Left lung (tissue), 10 donors: Measurements from ENCODE around the gene PRSS21. TPM values are rescaled to one million over a fixed set of nuclear protein-coding genes. Genes with fewer than 3 reads are reported as not detected.
A peak's percentile ranks its signal among the peaks of the same experiment; 100 is the strongest.

ENCODE experiments used
- ATAC-seq: fragments of 200-7000 bp; cut with Tn5 transposase; one replicate; pipeline ENCODE4 v1.9.1; 2020; ENCODE audit warnings: moderate library complexity
- DNase-seq, 4 donors: peaks; one replicate each; pipeline ENCODE4 v3.0.0-alpha.2; 2013 to 2020
- H3K27ac ChIP-seq, 2 donors: fragments of 200-600 bp; sonication (generic) in 1 of 2; one replicate each; pipeline versions ENCODE4 v1.5.0 to v1.8.0; 2020 to 2021
- H3K27me3 ChIP-seq, 2 donors: fragments of 200-600 bp; sonication (generic) in 1 of 2; one replicate each; pipeline versions ENCODE4 v1.5.0 to v1.8.0; 2020 to 2021
- H3K36me3 ChIP-seq, 2 donors: fragments of 200-600 bp; sonication (generic) in 1 of 2; one replicate each; pipeline versions ENCODE4 v1.5.0 to v1.8.0; 2020 to 2021
- H3K4me1 ChIP-seq, 2 donors: fragments of 200-600 bp; one replicate each; pipeline ENCODE4 v1.8.0; 2021
- H3K4me3 ChIP-seq, 2 donors: fragments of 200-600 bp; sonication (generic) in 1 of 2; one replicate each; pipeline versions ENCODE4 v1.5.0 to v1.8.0; 2020 to 2021; ENCODE audit warnings: mild to moderate bottlenecking in 1 of 2
- H3K9me3 ChIP-seq, 2 donors: fragments of 200-600 bp; sonication (generic) in 1 of 2; one replicate each; pipeline versions ENCODE4 v1.5.0 to v1.8.0; 2020 to 2021
- intact Hi-C, 2 donors: fragments of 100-400 bp; cut with DNase I; formaldehyde crosslinking; loops; one replicate each; pipeline versions ENCODE4 v1.11.2 to v1.14.2; 2022
- polyA plus RNA-seq, 6 donors: library from polyadenylated mRNA; unstranded; fragments of 120-200 nt; gene quantifications; one replicate each; pipeline ENCODE4 v1.2.1, GENCODE V29; 2013; ENCODE audit not compliant: insufficient read length in 6 of 6
- total RNA-seq, 2 donors: library from RNA; stranded (reverse); fragmentation: NEBNext Ultra II Directional; extraction: Animal tissue kit (Norgen Biotek cat#: 25700); gene quantifications; one replicate each; pipeline ENCODE4 v1.2.1, GENCODE V29; 2021
- TF ChIP-seq, protein P1 (sequence below), 2 donors: fragments of 200-600 bp; sonication (generic) in 1 of 2; IDR thresholded peaks; one replicate each; pipeline versions ENCODE4 v1.5.0 to v1.8.0; 2021; ENCODE audit warnings: antibody characterized with exemption in 2 of 2
- donor health status: DM: no; HTN: yes; CAD: no.
- donor health status: DM: no; HTN: no; CAD: no.

The PRSS21 gene
- total and polyA plus RNA-seq, 8 donors = 0.25 to 2.5 (median 0.33) TPM; not detected in 2

DNA sequence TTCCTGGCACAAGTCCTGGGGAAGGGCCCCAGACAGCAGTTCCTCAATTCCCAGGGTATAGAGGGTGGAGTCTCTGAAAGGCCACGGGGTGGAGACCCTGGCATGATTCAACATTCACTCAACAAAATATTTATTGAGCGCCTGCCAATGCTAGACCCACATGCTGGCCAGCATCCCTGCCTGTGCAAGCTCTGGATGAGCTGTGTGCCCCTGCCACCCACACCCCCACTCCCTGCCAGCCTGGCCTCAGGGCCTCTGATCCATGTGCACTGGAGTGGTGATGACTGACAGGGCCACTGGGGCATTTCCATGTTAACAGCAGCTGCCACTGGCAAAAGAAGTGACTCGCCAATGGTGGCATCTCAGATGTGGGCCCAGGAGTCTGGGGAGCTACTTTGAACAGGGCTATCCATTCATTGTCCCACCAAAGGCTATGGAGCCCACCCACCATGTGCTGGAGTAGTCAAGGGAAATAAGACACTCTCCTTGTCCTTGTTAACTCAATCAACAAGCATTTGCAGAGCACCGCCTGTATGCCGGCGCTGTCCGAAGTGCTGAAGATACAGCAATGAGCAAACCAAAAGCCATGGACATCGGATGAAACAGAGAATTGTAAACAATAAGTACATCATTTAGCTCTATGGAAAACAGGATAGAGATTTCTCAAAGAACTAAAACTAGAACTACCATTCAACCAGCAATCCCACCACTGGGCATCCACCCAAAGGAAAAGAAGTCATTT, 44.0 kb downstream of the PRSS21 start:
- ATAC-seq (no peak), DNase-seq (no peak)
- H3K36me3 ChIP-seq = no peaks in the 10 kb centered on the region
- TF ChIP-seq, protein P1, sequence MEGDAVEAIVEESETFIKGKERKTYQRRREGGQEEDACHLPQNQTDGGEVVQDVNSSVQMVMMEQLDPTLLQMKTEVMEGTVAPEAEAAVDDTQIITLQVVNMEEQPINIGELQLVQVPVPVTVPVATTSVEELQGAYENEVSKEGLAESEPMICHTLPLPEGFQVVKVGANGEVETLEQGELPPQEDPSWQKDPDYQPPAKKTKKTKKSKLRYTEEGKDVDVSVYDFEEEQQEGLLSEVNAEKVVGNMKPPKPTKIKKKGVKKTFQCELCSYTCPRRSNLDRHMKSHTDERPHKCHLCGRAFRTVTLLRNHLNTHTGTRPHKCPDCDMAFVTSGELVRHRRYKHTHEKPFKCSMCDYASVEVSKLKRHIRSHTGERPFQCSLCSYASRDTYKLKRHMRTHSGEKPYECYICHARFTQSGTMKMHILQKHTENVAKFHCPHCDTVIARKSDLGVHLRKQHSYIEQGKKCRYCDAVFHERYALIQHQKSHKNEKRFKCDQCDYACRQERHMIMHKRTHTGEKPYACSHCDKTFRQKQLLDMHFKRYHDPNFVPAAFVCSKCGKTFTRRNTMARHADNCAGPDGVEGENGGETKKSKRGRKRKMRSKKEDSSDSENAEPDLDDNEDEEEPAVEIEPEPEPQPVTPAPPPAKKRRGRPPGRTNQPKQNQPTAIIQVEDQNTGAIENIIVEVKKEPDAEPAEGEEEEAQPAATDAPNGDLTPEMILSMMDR (IDR thresholded peaks at IDR 0.05) = no peak
- peaks cover 0 to 5% of the 10 kb centered on the region in 2 donors for H3K4me1 ChIP-seq
- no peak overlapping the region for H3K27ac ChIP-seq
- intact Hi-C loops = no loop called here
- H3K9me3 ChIP-seq = peaks cover 0 to 4% of the 10 kb centered on the region in 2 donors
- H3K27me3 ChIP-seq = peaks cover 0 to 68% of the 10 kb centered on the region in 2 donors
- H3K4me3 ChIP-seq = no peak overlapping the region

DNA sequence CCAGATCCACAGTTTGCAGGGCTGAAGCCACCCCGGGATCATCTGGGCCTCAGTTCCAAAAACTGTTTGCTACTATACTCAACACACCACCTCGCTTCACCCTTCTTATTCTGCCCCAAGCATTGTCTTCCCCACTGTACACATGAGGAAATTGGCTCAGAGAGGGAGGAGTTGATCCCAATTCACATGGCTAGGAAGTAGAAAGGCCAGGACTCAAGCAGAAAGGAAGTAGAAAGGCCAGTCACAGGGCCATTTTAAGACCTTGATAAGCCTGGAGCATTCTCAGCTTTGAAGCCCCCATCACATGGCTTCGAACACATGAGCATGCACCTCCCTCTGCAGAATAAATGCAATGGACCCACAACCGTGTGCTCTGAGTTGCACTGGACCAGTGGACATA, 48.6 kb downstream of the PRSS21 start:
- H3K27me3 ChIP-seq = peaks cover 0 to 26% of the 10 kb centered on the region in 2 donors
- H3K36me3 ChIP-seq = no peaks in the 10 kb centered on the region
- no peak for ATAC-seq
- TF ChIP-seq, protein P1 (IDR thresholded peaks at IDR 0.05) = no peak
- H3K4me3 ChIP-seq = no peak overlapping the region
- no peak for DNase-seq
- peaks cover 0 to 4% of the 10 kb centered on the region in 2 donors for H3K9me3 ChIP-seq
- intact Hi-C loops = no loop called here
- no peak overlapping the region for H3K27ac ChIP-seq
- peaks cover 6 to 10% of the 10 kb centered on the region in 2 donors for H3K4me1 ChIP-seq

DNA sequence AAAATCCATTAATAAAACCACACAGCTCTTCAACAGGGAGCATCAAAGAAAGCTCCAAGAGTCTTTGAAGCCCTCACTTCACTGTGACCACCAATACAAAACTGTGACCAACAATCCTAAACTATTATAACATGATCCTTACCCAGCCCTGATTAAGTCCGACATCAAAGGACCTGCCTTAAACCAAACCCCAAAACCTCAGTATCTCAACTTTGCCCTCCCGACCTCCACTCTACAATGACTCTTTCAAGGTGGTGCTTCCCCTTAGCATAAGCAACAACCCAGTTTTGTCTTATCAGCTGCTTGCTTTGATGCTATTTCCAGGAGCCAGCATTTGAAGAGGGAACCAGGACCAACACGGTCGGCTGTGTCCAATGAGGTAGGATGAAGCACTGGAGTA, 49.4 kb downstream of the PRSS21 start:
- Histone ChIP-seq H3K9me3 (no peaks in the 10 kb centered on the region), H3K36me3 (no peaks in the 10 kb centered on the region), H3K27me3 (peaks cover 0 to 21% of the 10 kb centered on the region in 2 donors), H3K4me3 (no peak overlapping the region), H3K27ac (no peak overlapping the region), H3K4me1 (peaks cover 6 to 10% of the 10 kb centered on the region in 2 donors)
- intact Hi-C loops = no loop called here
- DNase-seq (no peak), ATAC-seq (no peak)
- TF ChIP-seq, protein P1 (IDR thresholded peaks at IDR 0.05) = no peak

DNA sequence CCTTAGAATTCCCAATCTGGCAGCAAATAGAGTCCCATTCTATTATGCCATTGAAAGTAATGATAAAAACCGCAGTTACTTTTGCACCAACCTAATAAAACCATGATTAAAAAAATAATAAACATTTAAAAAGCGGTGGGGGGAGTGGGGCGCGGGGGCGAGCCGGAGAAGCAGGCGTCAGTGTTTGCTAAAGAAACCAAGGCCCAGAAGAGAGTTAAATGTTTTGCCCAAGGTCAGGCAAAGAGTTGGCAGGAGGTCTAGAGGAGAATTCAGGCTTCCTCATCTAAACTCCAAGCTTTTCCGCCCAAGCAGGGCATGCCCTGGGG, 50.6 kb downstream of the PRSS21 start:
- H3K27ac ChIP-seq = peak overlapping the region; percentile 88 to 94
- peaks cover 6 to 10% of the 10 kb centered on the region in 2 donors for H3K4me1 ChIP-seq
- DNase-seq (no peak), ATAC-seq (no peak)
- H3K36me3 ChIP-seq = no peaks in the 10 kb centered on the region
- peaks cover 0 to 21% of the 10 kb centered on the region in 2 donors for H3K27me3 ChIP-seq
- peak overlapping the region; percentile 55 to 56 for H3K4me3 ChIP-seq
- H3K9me3 ChIP-seq = no peaks in the 10 kb centered on the region
- intact Hi-C loops = no loop called here
- TF ChIP-seq, protein P1 (IDR thresholded peaks at IDR 0.05) = no peak

DNA sequence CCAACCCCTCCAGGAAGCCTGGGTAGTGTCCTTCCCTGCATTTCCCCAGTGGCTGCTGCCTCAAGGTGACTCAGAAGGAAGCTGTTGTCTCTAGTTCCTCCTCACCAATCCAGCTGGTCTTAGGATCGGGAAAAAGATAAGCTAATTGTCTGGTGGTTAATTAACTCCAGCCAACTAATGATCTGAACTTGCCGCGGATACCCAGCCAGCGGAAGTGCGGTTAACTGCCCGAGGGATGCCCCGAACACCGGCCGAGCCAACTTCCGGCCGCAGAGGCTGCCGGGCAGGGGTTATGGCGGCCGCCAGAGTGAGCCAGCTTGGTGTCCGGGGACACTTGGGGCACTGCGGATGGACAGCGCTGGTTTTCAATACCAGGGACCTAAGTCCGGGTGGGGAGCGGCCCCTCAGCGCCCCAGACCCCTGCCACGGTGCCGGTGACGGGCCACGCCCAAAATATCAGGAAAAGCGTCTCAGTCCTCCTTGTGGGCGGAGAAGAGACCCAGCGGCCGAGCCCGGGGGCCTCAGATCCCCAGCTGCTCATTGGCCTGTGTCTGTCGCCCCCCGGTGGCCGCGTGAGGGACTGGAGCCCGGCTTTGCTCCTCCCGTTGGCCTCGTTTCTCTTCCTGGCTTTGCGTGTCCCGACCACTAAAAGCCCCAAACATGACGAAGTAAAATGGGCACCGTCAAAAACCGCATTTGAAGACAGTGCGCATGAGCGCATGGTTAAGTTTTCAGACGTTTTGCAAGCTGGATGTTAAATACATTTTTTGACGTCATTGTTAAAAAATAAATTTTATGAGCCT, 51.2 kb downstream of the PRSS21 start:
- intact Hi-C loops = no loop called here
- Histone ChIP-seq H3K27ac (peak overlapping the region; percentile 88 to 94), H3K4me3 (peak overlapping the region; percentile 55 to 56), H3K36me3 (no peaks in the 10 kb centered on the region), H3K4me1 (peaks cover 6 to 10% of the 10 kb centered on the region in 2 donors), H3K9me3 (no peaks in the 10 kb centered on the region), H3K27me3 (peaks cover 0 to 21% of the 10 kb centered on the region in 2 donors)
- TF ChIP-seq, protein P1 (IDR thresholded peaks at IDR 0.05) = peak; percentile 95
- ATAC-seq (peak; percentile 100), DNase-seq (peak; percentile 90 to 97 (median 94))
